Measurements from ENCODE around the gene ATG4C.
A peak's percentile ranks its signal among the peaks of the same experiment; 100 is the strongest.
"Not testable (repeated sequence)": the region's sequence is repeated elsewhere in the genome, so short reads cannot be mapped to it uniquely, and the experiment has no call there.

Gene ATG4C, protein sequence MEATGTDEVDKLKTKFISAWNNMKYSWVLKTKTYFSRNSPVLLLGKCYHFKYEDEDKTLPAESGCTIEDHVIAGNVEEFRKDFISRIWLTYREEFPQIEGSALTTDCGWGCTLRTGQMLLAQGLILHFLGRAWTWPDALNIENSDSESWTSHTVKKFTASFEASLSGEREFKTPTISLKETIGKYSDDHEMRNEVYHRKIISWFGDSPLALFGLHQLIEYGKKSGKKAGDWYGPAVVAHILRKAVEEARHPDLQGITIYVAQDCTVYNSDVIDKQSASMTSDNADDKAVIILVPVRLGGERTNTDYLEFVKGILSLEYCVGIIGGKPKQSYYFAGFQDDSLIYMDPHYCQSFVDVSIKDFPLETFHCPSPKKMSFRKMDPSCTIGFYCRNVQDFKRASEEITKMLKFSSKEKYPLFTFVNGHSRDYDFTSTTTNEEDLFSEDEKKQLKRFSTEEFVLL
- long read RNA-seq, transcript ATG4C-203 (11 exons, 2,890 nt) = minor isoform, 49 of 128 reads
- long read RNA-seq, transcript ATG4C-201 (11 exons, 2,938 nt) = major isoform, 52 of 128 reads
- long read RNA-seq, partial matches to known transcripts = 2 of 128 reads
- long read RNA-seq, other reads (novel, unspliced or antisense) = 25 of 128 reads

DNA sequence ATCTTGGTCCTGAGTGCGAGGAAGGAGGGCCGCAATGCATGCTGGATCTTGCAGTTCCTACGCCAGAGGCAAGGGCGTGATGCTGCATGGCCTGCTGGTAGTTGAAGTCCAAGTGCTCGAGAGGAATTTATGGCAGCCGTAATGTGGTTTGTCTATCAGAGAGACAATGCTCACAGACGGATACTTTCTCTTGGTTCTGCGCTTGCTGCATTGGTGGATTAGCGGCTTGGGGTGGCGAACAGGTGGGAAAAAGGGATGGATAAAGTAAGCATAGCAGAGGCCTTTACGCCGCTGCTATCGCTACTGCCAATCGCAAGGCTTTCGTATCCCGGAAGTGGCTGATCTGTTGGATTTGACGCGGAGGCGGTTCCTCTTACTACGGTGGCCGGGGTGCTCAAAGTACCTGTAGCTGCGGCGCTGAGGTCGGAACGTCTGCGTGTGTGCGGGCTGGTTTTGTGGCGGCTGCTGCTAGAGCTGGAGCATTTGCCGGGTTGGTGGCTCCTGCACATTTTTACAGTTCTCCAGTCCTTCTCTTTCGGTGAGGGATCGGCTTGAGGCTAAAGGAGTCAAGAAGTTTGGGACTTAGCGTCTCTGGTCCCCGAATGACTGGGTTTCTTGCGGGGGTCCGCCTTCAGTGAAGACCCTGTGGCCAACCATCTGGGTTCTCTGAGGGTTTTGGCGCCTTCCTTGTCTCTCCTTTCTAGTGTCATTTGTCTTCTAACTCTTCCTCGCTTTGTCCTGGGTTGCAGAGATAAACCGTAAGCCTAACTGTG lies at the start of gene ATG4C:
TSS of gene ATG4C (plus strand) at position 397 of the 773 bp plus-strand sequence. CDS start 19,655 bp downstream, outside the sequence.
- Histone ChIP-seq H3K27ac (replicated peaks) (peak within 1 kb of the TSS; percentile 89), H3K4me3 (replicated peaks; ENCODE audit: insufficient read depth, low read length) (peak within 1 kb of the TSS; percentile 83), H3K27me3 (ENCODE audit: insufficient read depth, poor library complexity, severe bottlenecking) (no peaks in the 10 kb centered on the region)
- peak; percentile 86 to 97 for DNase-seq (ENCODE audit: low read depth in 1 of 2, low spot score in 1 of 2)
- peak; percentile 52; the same call in 1 of the 2 replicates for TF ChIP-seq SPI1 (IDR thresholded peaks at IDR 0.05; ENCODE audit: borderline replicate concordance, low read depth)
- TF ChIP-seq POLR2AphosphoS5 (IDR thresholded peaks at IDR 0.05; ENCODE audit: low read depth) = peak; percentile 93
- no peak; the same call in 1 of the 2 replicates for TF ChIP-seq GABPA (IDR thresholded peaks at IDR 0.05; ENCODE audit: low read depth)
- TF ChIP-seq, protein P1, sequence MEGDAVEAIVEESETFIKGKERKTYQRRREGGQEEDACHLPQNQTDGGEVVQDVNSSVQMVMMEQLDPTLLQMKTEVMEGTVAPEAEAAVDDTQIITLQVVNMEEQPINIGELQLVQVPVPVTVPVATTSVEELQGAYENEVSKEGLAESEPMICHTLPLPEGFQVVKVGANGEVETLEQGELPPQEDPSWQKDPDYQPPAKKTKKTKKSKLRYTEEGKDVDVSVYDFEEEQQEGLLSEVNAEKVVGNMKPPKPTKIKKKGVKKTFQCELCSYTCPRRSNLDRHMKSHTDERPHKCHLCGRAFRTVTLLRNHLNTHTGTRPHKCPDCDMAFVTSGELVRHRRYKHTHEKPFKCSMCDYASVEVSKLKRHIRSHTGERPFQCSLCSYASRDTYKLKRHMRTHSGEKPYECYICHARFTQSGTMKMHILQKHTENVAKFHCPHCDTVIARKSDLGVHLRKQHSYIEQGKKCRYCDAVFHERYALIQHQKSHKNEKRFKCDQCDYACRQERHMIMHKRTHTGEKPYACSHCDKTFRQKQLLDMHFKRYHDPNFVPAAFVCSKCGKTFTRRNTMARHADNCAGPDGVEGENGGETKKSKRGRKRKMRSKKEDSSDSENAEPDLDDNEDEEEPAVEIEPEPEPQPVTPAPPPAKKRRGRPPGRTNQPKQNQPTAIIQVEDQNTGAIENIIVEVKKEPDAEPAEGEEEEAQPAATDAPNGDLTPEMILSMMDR (IDR thresholded peaks at IDR 0.05; ENCODE audit: insufficient read depth, low read length) = no peak
- TF ChIP-seq, protein P2, sequence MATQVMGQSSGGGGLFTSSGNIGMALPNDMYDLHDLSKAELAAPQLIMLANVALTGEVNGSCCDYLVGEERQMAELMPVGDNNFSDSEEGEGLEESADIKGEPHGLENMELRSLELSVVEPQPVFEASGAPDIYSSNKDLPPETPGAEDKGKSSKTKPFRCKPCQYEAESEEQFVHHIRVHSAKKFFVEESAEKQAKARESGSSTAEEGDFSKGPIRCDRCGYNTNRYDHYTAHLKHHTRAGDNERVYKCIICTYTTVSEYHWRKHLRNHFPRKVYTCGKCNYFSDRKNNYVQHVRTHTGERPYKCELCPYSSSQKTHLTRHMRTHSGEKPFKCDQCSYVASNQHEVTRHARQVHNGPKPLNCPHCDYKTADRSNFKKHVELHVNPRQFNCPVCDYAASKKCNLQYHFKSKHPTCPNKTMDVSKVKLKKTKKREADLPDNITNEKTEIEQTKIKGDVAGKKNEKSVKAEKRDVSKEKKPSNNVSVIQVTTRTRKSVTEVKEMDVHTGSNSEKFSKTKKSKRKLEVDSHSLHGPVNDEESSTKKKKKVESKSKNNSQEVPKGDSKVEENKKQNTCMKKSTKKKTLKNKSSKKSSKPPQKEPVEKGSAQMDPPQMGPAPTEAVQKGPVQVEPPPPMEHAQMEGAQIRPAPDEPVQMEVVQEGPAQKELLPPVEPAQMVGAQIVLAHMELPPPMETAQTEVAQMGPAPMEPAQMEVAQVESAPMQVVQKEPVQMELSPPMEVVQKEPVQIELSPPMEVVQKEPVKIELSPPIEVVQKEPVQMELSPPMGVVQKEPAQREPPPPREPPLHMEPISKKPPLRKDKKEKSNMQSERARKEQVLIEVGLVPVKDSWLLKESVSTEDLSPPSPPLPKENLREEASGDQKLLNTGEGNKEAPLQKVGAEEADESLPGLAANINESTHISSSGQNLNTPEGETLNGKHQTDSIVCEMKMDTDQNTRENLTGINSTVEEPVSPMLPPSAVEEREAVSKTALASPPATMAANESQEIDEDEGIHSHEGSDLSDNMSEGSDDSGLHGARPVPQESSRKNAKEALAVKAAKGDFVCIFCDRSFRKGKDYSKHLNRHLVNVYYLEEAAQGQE (IDR thresholded peaks at IDR 0.05; ENCODE audit: insufficient replicate concordance, low read depth) = peak; percentile 66

DNA sequence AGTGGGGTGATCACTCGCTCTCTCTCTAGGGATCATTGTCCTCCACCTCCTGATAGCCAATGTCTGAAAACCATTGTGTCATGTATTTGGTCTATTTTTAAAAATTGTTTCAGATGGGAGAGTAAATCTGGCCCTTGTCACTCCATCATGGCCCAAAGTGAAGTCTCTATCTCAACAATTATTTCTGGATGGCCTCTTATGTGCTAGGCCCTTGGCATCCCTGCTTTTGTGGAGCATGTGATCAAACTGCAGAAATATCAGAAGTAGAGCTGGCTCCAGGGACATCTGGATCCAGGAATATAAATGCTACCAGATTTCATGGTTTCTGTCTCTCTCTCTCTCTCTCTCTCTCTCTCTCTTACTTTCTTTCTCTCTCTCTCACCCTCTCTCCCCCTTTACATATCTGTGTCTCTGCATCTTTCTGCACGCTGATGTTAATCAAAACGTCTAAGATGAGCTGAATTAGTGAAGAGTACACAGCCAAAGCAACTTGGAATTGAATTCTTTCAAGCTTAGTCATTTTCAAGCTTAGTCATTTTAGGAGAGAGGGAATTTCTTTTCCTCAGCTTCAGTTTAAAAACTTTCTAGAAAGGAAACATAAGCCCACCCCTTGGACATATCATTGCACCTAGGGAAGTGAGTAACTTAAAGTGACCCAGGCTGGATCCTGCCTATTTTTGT lies 48.3 kb upstream of the ATG4C start:
- TF ChIP-seq, protein P1 (IDR thresholded peaks at IDR 0.05; ENCODE audit: insufficient read depth, low read length) = no peak
- TF ChIP-seq, protein P2 (IDR thresholded peaks at IDR 0.05; ENCODE audit: insufficient replicate concordance, low read depth) = no peak
- no peak for TF ChIP-seq POLR2AphosphoS5 (IDR thresholded peaks at IDR 0.05; ENCODE audit: low read depth)

DNA sequence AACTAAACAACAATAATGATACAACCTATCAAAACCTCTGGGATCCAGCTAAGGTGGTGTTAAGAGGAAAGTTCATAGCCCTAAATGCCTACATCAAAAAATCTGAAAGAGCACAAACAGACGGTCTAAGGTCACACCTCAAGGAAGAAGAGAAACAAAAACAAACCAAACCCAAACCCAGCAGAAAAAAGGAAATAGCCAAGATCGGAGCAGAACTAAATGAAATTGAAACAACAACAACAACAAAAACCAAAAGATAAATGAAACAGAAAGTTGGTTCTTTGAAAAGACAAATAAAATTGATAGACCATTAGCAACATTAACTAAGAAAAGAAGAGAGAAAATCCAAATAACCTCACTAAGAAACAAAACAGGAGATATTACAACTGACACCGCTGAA lies 43.2 kb upstream of the ATG4C start:
- not testable (repeated sequence) for H3K27ac ChIP-seq (replicated peaks); DNase-seq (ENCODE audit: low read depth in 1 of 2, low spot score in 1 of 2); H3K4me3 ChIP-seq (replicated peaks; ENCODE audit: insufficient read depth, low read length); H3K27me3 ChIP-seq (ENCODE audit: insufficient read depth, poor library complexity, severe bottlenecking)

More for the DNA sequence above, 48.3 kb upstream of the ATG4C start:
- no peak overlapping the region for H3K27ac ChIP-seq (replicated peaks)
- no peaks in the 10 kb centered on the region for H3K27me3 ChIP-seq (ENCODE audit: insufficient read depth, poor library complexity, severe bottlenecking)
- H3K4me3 ChIP-seq (replicated peaks; ENCODE audit: insufficient read depth, low read length) = no peak overlapping the region
- DNase-seq (ENCODE audit: low read depth in 1 of 2, low spot score in 1 of 2) = no peak

Data from HL-60 (cell line).